HT-29 (cell line): Measurements from ENCODE around the gene SHPK. TPM values are rescaled to one million over a fixed set of nuclear protein-coding genes. Genes with fewer than 3 reads are reported as not detected.

Experiments
- DNase-seq: peaks from one replicate; pipeline ENCODE4 v3.0.0-alpha.2; 2015; ENCODE audit warnings: low spot score
- total RNA-seq: library from RNA; depleted of rRNA; stranded (reverse); fragments of >200 nt; shearing (Covaris generic); gene quantifications from 2 replicates; pipeline ENCODE4 v1.2.3, GENCODE V29; 2014; rRNA removed

Gene SHPK, protein sequence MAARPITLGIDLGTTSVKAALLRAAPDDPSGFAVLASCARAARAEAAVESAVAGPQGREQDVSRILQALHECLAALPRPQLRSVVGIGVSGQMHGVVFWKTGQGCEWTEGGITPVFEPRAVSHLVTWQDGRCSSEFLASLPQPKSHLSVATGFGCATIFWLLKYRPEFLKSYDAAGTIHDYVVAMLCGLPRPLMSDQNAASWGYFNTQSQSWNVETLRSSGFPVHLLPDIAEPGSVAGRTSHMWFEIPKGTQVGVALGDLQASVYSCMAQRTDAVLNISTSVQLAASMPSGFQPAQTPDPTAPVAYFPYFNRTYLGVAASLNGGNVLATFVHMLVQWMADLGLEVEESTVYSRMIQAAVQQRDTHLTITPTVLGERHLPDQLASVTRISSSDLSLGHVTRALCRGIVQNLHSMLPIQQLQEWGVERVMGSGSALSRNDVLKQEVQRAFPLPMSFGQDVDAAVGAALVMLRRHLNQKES
- total RNA-seq = 16.1 and 21.2 TPM in 2 replicates

DNA sequence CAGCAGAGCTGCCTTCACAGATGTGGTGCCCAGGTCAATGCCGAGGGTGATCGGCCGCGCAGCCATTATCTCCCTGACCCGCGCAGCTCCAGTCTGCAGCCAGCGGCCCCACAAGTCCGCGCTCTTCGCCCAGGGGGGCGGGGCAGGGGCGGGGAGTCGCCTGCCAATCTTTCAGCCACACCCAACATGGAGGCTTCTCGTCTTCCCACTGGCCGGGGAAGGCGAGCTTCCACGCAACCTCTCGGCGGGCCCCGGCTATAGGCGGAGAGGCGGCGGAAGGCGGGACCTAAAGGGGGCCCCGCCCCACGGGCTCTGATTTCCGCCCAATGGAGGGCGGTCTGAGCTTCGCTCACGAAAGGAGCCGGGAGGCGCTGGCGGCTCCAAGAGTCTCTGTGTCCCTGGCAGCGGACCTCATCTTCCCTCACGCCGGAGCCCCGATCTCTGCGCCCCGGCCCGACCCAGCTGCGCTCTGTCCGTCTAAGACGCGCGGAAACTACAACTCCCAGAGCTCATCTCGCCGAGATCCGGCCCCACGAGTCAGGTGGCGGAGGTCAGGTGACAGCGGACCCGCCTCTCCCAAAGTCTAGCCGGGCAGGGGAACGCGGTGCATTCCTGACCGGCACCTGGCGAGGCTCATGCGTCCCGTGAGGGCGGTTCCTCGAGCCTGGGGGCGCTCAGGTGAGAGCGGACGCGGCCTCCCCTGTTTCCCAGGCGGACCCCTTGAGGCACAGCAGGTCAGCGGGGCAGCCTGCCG is at the start of gene SHPK, which contains the start of gene CTNS:
Gene SHPK (minus strand): TSS at position 97 of the 754 bp plus-strand sequence. CDS start 31 bp downstream, at position 66.
Gene CTNS (plus strand): TSS at position 607 of the 754 bp plus-strand sequence. CDS start 3,447 bp downstream, outside the sequence.
- DNase-seq = peak; percentile 92

DNA sequence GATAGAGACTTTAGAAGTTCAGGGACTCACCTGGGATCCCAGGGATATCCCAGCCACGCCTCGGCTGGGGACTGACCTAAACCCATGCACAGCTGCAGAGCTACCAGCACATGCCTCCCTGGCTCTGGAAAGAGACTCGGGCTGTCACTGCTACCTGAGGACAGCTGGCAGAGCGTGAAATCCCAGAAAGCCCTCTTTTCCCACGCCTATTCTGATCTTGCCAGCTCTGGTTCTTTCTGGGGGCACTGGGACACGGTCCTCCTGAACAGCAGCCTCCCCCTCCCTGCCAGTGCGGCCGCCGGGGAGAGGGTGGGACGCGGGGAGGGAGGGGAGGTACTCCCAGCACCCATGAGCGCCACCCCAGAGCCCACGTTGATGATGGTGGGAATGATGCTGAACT is 49.1 kb upstream of the SHPK start:
- DNase-seq = no peak

DNA sequence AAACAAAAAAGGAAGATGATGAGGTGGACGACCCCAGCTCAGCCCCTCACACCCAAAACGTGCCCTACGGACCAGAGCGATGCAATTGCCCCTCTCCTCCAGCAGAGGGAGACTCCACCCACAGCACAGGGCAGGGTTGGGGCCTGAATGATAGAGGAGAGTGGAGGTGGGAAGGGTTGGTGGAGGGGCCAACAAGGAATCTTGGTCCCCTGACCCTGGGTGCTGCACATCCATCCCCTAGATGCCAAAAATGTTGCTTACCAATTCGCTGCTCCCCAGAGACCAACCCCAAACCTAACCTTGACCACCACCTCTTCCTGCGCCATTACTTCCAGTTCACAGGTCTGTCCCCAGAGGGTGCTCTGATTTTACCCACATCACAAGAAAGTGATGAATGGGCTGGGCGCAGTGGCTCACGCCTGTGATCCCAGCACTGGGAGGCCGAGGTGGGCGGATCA is 47.0 kb upstream of the SHPK start:
- DNase-seq = peak; percentile 36

DNA sequence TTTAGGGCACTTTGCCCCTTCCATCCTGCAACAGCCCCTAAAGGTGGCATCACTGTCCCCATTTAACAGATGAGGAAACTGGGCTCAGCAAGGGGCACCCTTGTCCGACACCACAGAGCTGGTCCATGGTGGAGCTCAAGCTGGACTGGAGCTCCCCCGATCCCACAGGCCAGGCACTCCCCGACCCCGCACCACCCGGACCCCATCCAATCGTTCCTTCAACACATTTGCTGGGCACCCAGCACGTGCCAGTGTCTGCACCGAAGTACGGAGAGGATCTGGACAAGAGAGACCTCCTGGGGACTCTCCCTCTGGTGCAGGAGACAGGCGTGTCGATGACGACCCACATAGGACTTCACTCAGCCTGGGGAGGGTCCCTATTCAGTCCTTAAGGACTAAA is 46.0 kb upstream of the SHPK start:
- no peak for DNase-seq

DNA sequence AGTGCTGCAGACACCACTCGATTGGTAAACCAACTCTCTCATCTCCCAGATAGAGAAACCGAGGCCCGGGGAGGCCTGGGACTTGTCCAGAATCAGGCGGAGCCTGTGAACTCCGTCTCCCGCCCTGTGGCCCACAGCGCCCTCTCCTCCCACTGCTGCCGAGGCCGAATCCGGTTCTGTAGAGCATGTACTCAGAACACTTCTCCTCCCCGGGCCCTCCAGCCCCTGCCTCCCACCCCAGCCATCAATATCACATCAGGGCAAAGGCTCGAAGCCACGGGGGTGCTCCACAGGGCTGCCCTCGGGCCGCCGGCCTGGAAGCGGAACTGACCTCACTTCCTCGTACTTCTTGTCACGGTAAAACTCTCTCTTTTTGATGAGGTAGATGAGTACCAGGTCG is 45.5 kb upstream of the SHPK start:
- DNase-seq = no peak

DNA sequence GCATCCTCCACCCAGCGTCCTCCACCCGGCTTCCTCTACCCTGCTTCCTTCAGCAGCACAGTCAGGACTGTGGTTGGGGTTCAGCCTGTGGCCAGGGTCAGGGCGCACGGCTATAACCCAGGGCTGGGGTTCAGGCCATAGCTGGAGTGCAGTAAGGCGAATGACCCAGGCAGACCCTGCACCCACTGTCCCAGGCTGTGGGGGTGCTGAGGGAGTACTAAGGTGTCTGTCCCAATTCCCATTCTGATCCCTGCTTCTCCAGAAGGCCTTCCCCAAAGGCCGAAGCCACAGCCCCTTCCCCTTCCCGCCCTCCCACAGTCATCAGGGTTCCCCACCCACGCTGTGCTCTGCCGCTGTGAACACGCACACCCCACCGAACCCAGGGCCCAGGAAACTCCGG is 45.0 kb upstream of the SHPK start:
- DNase-seq = no peak

DNA sequence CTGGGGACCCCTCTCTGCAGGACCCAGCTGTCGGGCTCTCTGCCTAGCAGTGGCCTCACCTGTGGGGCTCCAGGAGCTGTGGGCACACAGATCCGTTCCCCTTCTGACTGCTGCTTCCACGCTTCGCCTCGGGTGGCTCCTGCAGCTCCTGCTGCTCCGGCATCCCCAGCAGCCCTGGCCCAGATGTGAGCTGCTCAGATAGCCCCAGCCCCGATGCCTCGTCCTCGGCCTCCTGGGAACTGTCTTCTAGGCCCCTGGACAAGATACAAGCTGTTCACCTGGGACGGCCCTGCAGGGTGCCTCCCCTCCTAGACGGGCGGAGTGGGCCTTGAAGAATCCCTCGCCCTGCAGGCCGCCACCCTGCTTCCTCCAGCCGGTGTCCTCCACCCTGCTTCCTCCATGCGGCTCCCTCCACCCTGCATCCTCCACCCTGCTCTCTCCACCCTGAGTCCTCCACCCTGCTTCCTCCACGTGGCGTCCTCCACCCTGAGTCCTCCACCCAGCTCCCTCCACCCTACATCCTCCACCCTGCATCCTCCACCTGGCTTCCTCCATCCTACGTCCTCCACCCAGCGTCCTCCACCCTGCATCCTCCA is 43.6 kb upstream of the SHPK start:
- DNase-seq = no peak

- DNase-seq = no peak
These were observed 42.9 kb upstream of the SHPK start for GRCh38 chr17:3678821-3679530.

DNA sequence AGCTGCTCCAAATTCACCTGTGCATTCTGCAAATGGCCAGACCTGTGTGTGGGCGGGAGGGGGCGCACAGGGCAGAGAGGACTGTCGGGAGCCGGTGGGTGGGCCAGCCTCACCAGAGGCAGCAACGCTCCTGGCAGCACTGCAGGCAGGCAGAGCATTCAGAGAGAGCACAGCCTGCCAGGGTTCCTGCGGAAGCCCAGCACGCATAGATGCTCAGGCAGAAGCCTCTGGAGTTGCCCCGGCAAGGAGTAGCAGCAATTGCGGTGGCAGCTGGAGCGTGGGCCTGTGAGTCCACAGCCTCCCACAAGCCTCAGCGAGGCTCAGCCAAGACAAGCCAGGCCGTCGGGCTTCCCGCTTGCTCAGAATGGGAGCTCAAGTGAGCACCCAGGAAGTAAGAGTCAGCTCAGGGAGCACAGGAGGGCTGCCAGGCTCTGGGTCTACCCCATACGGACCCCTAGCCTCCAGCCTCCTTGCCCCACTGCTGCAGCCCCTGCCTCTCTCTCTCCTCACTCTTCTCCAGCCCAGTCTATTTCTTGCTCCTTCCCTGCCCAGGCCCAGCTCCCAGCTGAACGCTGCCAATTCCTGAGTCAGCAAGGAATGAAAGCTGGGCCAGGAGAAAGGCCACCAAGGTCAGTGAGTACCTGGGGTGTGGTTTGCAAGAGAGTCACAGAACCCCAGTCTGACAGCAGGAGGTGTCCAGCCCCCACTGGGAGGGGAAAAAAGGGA is 42.2 kb upstream of the SHPK start:
- DNase-seq = no peak

GRCh38 chr17:3675886-3676285 is 39.8 kb upstream of the SHPK start:
- DNase-seq = no peak

- no peak for DNase-seq
These were observed 36.5 kb upstream of the SHPK start for GRCh38 chr17:3672571-3672970.

GRCh38 chr17:3669548-3669947 is 33.5 kb upstream of the SHPK start:
- no peak for DNase-seq

DNA sequence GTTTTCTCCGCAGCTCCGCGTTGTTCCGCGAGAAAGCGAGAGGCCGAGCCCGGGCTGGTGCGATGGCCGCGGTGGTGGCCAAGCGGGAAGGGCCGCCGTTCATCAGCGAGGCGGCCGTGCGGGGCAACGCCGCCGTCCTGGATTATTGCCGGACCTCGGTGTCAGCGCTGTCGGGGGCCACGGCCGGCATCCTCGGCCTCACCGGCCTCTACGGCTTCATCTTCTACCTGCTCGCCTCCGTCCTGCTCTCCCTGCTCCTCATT is 33.0 kb upstream of the SHPK start:
- DNase-seq = no peak

GRCh38 chr17:3668279-3669084 is 32.4 kb upstream of the SHPK start, which contains the start of the genes EMC6 and TAX1BP3:
Gene EMC6, plus strand, starts transcription at chr17:3668812. Its CDS starts 335 bp downstream, at chr17:3669147.
Gene TAX1BP3, minus strand, starts transcription at chr17:3668578. Its CDS starts 52 bp downstream, at chr17:3668526.
- peak; percentile 95 for DNase-seq

GRCh38 chr17:3667366-3668278 is 31.6 kb upstream of the SHPK start:
- DNase-seq = peak; percentile 66

- DNase-seq = no peak
These were observed 30.5 kb upstream of the SHPK start for GRCh38 chr17:3666516-3666915.

DNA sequence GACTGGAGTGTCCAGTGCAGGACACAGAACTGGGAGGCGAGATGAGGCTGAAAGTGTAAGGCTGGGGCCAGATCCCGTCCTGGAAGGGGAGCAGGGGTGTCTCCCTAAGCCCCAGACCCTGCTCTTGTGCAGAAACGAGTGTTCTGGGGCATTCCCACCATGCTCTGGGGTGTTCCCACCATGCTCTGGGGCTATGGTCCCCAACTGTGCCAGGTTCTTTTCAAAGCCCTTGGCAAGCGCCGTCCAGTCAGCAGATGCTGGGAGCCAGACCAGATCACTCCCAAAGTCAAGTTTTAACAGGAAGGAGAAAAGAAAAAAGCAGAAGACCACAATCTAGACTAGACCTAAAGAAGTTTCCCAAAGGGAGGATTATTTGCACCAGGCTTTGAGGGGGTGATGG is 29.8 kb upstream of the SHPK start:
- DNase-seq = no peak

GRCh38 chr17:3663102-3664011 is 27.3 kb upstream of the SHPK start:
- DNase-seq = no peak
